ENCODE measurements around the gene ZNF428. TPM values are rescaled to one million over a fixed set of nuclear protein-coding genes. Genes with fewer than 3 reads are reported as not detected.

The ZNF428 gene
- total RNA-seq, 1 experiment from 2014 or later, result 39.6 TPM

DNA sequence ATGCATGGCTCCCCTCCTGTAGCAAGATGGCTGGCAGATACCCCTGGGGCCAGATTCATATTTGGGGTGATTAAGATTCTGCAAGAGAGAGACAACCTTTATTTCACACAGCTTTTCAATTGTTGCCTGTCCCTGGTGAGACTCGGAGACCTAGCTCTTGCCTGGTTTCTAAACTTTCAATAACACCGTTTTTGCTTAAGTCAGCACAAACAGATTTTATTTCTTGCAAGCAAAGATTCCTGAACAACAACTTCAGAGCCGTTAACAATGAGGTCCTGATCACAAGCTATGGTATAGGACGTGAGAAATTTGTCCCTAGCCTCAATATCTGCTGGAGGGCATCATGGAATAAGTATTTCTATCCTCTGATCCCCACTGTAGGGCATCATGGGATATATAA, 23.1 kb upstream of the ZNF428 start:
- intact Hi-C loops (cut with micrococcal nuclease), result no loop called here
- ATAC-seq (no peak), DNase-seq (ENCODE audit: low read depth, low spot score) (no peak)
- H3K79me2 ChIP-seq (ENCODE audit: insufficient read depth, low read length), result no peaks in the 10 kb centered on the region
- ChIA-PET RAD21 (ENCODE audit: low non-redundant PET in 1 of 2, low total read pairs in 2 of 2, uncharacterized antibody in 2 of 2, unreplicated experiment in 2 of 2) (no interaction called here), CTCF (interaction anchor here (0.7 to 1.8 kb wide), 2 partner anchors 10 to 26 kb away, joined by 3 to 4 read pairs; no protein-coding TSS in a partner anchor), POLR2A (no interaction called here)
- peaks cover 7% of the 10 kb centered on the region; the same call in 1 of the 2 replicates for H3K27me3 ChIP-seq (ENCODE audit: insufficient read depth, low read length)
- no TSS peak for BruUV-seq (replicated peaks)
- TF ChIP-seq ELF1 (IDR thresholded peaks at IDR 0.05; ENCODE audit: borderline replicate concordance, low read depth) (no peak), SP1 (IDR thresholded peaks at IDR 0.05; ENCODE audit: low read depth) (no peak), SIN3A (IDR thresholded peaks at IDR 0.05; ENCODE audit: low read depth) (no peak), RAD21 (IDR thresholded peaks at IDR 0.05; ENCODE audit: low read depth) (no peak), TCF7L2 (IDR thresholded peaks at IDR 0.05; ENCODE audit: borderline replicate concordance, extremely low read depth, insufficient read depth, insufficient read length) (no peak), YY1 (IDR thresholded peaks at IDR 0.05; ENCODE audit: extremely low read depth, insufficient replicate concordance, low read depth, low read length) (no peak), EZH2phosphoT487 (IDR thresholded peaks at IDR 0.05; ENCODE audit: borderline replicate concordance) (no peak), JUND (IDR thresholded peaks at IDR 0.05) (no peak), CEBPB (IDR thresholded peaks at IDR 0.05; ENCODE audit: low read depth) (no peak), ZFX (IDR thresholded peaks at IDR 0.05) (no peak), SRF (IDR thresholded peaks at IDR 0.05; ENCODE audit: low read depth) (no peak), CBX3 (IDR thresholded peaks at IDR 0.05; ENCODE audit: low read depth) (no peak), EGR1 (IDR thresholded peaks at IDR 0.05; ENCODE audit: low read depth) (no peak), ZNF274 (IDR thresholded peaks at IDR 0.05; ENCODE audit: low read depth, low read length) (no peak), EZH2 (IDR thresholded peaks at IDR 0.05) (no peak)
- TF ChIP-seq, protein P1, sequence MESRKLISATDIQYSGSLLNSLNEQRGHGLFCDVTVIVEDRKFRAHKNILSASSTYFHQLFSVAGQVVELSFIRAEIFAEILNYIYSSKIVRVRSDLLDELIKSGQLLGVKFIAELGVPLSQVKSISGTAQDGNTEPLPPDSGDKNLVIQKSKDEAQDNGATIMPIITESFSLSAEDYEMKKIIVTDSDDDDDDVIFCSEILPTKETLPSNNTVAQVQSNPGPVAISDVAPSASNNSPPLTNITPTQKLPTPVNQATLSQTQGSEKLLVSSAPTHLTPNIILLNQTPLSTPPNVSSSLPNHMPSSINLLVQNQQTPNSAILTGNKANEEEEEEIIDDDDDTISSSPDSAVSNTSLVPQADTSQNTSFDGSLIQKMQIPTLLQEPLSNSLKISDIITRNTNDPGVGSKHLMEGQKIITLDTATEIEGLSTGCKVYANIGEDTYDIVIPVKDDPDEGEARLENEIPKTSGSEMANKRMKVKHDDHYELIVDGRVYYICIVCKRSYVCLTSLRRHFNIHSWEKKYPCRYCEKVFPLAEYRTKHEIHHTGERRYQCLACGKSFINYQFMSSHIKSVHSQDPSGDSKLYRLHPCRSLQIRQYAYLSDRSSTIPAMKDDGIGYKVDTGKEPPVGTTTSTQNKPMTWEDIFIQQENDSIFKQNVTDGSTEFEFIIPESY (IDR thresholded peaks at IDR 0.05; ENCODE audit: extremely low read depth, insufficient replicate concordance, low read length), result no peak
- TF ChIP-seq, protein P2, sequence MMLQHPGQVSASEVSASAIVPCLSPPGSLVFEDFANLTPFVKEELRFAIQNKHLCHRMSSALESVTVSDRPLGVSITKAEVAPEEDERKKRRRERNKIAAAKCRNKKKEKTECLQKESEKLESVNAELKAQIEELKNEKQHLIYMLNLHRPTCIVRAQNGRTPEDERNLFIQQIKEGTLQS (IDR thresholded peaks at IDR 0.05), result no peak
- TF ChIP-seq, protein P3, sequence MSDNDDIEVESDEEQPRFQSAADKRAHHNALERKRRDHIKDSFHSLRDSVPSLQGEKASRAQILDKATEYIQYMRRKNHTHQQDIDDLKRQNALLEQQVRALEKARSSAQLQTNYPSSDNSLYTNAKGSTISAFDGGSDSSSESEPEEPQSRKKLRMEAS (IDR thresholded peaks at IDR 0.05), result no peak
- TF ChIP-seq, protein P4, sequence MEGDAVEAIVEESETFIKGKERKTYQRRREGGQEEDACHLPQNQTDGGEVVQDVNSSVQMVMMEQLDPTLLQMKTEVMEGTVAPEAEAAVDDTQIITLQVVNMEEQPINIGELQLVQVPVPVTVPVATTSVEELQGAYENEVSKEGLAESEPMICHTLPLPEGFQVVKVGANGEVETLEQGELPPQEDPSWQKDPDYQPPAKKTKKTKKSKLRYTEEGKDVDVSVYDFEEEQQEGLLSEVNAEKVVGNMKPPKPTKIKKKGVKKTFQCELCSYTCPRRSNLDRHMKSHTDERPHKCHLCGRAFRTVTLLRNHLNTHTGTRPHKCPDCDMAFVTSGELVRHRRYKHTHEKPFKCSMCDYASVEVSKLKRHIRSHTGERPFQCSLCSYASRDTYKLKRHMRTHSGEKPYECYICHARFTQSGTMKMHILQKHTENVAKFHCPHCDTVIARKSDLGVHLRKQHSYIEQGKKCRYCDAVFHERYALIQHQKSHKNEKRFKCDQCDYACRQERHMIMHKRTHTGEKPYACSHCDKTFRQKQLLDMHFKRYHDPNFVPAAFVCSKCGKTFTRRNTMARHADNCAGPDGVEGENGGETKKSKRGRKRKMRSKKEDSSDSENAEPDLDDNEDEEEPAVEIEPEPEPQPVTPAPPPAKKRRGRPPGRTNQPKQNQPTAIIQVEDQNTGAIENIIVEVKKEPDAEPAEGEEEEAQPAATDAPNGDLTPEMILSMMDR (IDR thresholded peaks at IDR 0.05 in 2 of 3, conservative IDR thresholded peaks at IDR 0.05 in 1 of 3; ENCODE audit: borderline replicate concordance in 1 of 3, insufficient read depth in 1 of 3, low read depth in 2 of 3, low read length in 2 of 3), result no peak
- H3K4me3 ChIP-seq (replicated peaks in 1 of 2; ENCODE audit: low read depth in 1 of 2, low read length in 2 of 2), result no peak overlapping the region
- H2AFZ ChIP-seq (ENCODE audit: low read depth, low read length, poor library complexity, severe bottlenecking), result no peak overlapping the region
- no peak overlapping the region for H3K9ac ChIP-seq (ENCODE audit: low read length)
- peaks cover 10 to 16% of the 10 kb centered on the region in 2 experiments for H3K4me1 ChIP-seq (ENCODE audit: control insufficient read depth in 1 of 2, insufficient read depth in 2 of 2, low read length in 2 of 2)
- peaks cover 0 to 14% of the 10 kb centered on the region in 2 experiments; a peak in 1 of 4 replicates for H3K36me3 ChIP-seq (ENCODE audit: control insufficient read depth in 1 of 2, insufficient read depth in 2 of 2, low read length in 2 of 2)
- no peak overlapping the region for H3K27ac ChIP-seq (ENCODE audit: low read depth, low read length)
- H3K9me3 ChIP-seq (ENCODE audit: control insufficient read depth in 1 of 2, insufficient read depth in 1 of 2, low read depth in 1 of 2, low read length in 2 of 2), result no peaks in the 10 kb centered on the region
- no peaks in the 10 kb centered on the region for H4K20me1 ChIP-seq (ENCODE audit: insufficient read depth)
- no peaks in the 10 kb centered on the region for H3K9me2 ChIP-seq (ENCODE audit: insufficient read depth)
- H3K4me2 ChIP-seq (ENCODE audit: low read length), result no peak overlapping the region

Measured in HCT116 (cell line).